ENCODE measurements around the gene SCN8A. TPM values are rescaled to one million over a fixed set of nuclear protein-coding genes. Genes with fewer than 3 reads are reported as not detected.

SCN8A gene
- total RNA-seq, 1 experiment from 2014 or later = 5.4 TPM

- H3K4me1 ChIP-seq (ENCODE audit: insufficient read depth, low read length, poor library complexity, severe bottlenecking) = no peaks in the 10 kb centered on the region
- TF ChIP-seq CTCF (conservative IDR thresholded peaks at IDR 0.05; ENCODE audit: low read depth, low read length) (no peak), EZH2 (IDR thresholded peaks at IDR 0.05; ENCODE audit: borderline replicate concordance, low read depth, low read length, poor library complexity, severe bottlenecking) (no peak)
- H3K27ac ChIP-seq (ENCODE audit: low read depth, low read length, poor library complexity, severe bottlenecking) = no peak overlapping the region
- no peaks in the 10 kb centered on the region for H3K36me3 ChIP-seq (ENCODE audit: insufficient read depth, low read length, poor library complexity, severe bottlenecking)
- no peaks in the 10 kb centered on the region for H3K9me3 ChIP-seq (ENCODE audit: low read depth, low read length, poor library complexity, severe bottlenecking)
- POLR2A ChIA-PET (ENCODE audit: low non-redundant PET) = no interaction called here
- CTCF ChIA-PET = no interaction called here
- intact Hi-C loops (cut with micrococcal nuclease; ENCODE audit: unreplicated experiment) = no loop called here
- H3K4me3 ChIP-seq (ENCODE audit: low read depth, low read length, poor library complexity, severe bottlenecking) = no peak overlapping the region
- DNase-seq (ENCODE audit: low spot score) = no peak
- BruUV-seq (replicated peaks) = no TSS peak
- no peaks in the 10 kb centered on the region for H3K27me3 ChIP-seq (replicated peaks; ENCODE audit: insufficient read depth, low read depth, low read length, poor library complexity)
Measured at GRCh38 chr12:51699219-51699618, 108.2 kb downstream of the SCN8A start.

DNA sequence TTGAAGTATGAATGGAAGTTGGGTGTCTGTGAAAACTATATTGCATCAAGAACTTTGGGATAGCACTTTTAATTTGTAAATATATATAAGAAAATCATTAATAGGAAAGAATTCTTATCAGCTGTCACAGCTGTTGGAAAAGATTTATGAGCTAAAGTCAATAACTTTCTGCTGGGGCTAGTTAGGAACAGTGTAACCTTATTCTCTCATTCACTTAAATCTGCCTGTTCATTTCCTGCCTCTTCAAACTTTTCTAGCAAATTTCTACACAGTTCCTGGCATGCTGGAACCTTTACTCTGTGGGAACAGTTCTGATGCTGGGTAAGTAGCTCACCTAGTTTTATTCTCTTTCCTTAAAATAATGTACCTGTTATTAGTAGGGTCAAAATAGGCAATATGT is 109.9 kb downstream of the SCN8A start:
- CTCF ChIA-PET = no interaction called here
- no peaks in the 10 kb centered on the region for H3K36me3 ChIP-seq (ENCODE audit: insufficient read depth, low read length, poor library complexity, severe bottlenecking)

GRCh38 chr12:51702587-51702986 is 111.6 kb downstream of the SCN8A start:
- POLR2A ChIA-PET (ENCODE audit: low non-redundant PET) = no interaction called here

More for the DNA sequence above, 109.9 kb downstream of the SCN8A start:
- POLR2A ChIA-PET (ENCODE audit: low non-redundant PET) = no interaction called here
- DNase-seq (ENCODE audit: low spot score) = no peak
- no peak overlapping the region for H3K27ac ChIP-seq (ENCODE audit: low read depth, low read length, poor library complexity, severe bottlenecking)
- no peak overlapping the region for H3K4me3 ChIP-seq (ENCODE audit: low read depth, low read length, poor library complexity, severe bottlenecking)
- H3K27me3 ChIP-seq (replicated peaks; ENCODE audit: insufficient read depth, low read depth, low read length, poor library complexity) = no peaks in the 10 kb centered on the region
- intact Hi-C loops (cut with micrococcal nuclease; ENCODE audit: unreplicated experiment) = no loop called here
- no TSS peak for BruUV-seq (replicated peaks)
- H3K4me1 ChIP-seq (ENCODE audit: insufficient read depth, low read length, poor library complexity, severe bottlenecking) = no peaks in the 10 kb centered on the region
- TF ChIP-seq EZH2 (IDR thresholded peaks at IDR 0.05; ENCODE audit: borderline replicate concordance, low read depth, low read length, poor library complexity, severe bottlenecking) (no peak), CTCF (conservative IDR thresholded peaks at IDR 0.05; ENCODE audit: low read depth, low read length) (no peak)
- no peaks in the 10 kb centered on the region for H3K9me3 ChIP-seq (ENCODE audit: low read depth, low read length, poor library complexity, severe bottlenecking)

More at GRCh38 chr12:51702587-51702986, 111.6 kb downstream of the SCN8A start:
- DNase-seq (ENCODE audit: low spot score) = no peak
- Histone ChIP-seq H3K27ac (ENCODE audit: low read depth, low read length, poor library complexity, severe bottlenecking) (no peak overlapping the region), H3K4me1 (ENCODE audit: insufficient read depth, low read length, poor library complexity, severe bottlenecking) (no peaks in the 10 kb centered on the region), H3K4me3 (ENCODE audit: low read depth, low read length, poor library complexity, severe bottlenecking) (no peak overlapping the region), H3K9me3 (ENCODE audit: low read depth, low read length, poor library complexity, severe bottlenecking) (no peaks in the 10 kb centered on the region), H3K36me3 (ENCODE audit: insufficient read depth, low read length, poor library complexity, severe bottlenecking) (no peaks in the 10 kb centered on the region), H3K27me3 (replicated peaks; ENCODE audit: insufficient read depth, low read depth, low read length, poor library complexity) (no peaks in the 10 kb centered on the region)
- intact Hi-C loops (cut with micrococcal nuclease; ENCODE audit: unreplicated experiment) = no loop called here
- no TSS peak for BruUV-seq (replicated peaks)
- CTCF ChIA-PET = no interaction called here
- TF ChIP-seq CTCF (conservative IDR thresholded peaks at IDR 0.05; ENCODE audit: low read depth, low read length) = no peak

All from A673 (cell line).